ENCODE results near the gene CDH5.

CDH5 gene

DNA sequence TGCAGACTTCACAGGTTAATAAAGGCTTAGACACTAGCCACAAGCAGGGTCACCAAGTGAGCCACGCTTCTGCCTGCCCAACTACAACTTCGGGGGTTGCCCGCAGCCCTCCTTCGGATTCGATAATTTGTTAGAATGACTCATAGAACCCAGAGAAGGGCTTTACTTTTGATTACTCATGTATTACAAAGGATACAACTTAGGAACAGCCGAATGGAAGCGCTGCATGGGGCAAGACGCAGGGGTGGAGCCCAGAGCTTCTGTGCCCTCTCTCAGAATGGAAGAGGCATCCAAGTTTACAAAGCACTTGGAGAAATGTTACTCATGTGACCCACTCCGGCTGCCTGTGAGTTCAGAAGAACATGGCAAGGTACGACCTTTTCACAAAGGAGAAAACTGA lies 7.5 kb upstream of the CDH5 start:
- no peak overlapping the region for H3K4me3 ChIP-seq (ENCODE audit: low read depth, low read length)
- TF ChIP-seq, protein P1, sequence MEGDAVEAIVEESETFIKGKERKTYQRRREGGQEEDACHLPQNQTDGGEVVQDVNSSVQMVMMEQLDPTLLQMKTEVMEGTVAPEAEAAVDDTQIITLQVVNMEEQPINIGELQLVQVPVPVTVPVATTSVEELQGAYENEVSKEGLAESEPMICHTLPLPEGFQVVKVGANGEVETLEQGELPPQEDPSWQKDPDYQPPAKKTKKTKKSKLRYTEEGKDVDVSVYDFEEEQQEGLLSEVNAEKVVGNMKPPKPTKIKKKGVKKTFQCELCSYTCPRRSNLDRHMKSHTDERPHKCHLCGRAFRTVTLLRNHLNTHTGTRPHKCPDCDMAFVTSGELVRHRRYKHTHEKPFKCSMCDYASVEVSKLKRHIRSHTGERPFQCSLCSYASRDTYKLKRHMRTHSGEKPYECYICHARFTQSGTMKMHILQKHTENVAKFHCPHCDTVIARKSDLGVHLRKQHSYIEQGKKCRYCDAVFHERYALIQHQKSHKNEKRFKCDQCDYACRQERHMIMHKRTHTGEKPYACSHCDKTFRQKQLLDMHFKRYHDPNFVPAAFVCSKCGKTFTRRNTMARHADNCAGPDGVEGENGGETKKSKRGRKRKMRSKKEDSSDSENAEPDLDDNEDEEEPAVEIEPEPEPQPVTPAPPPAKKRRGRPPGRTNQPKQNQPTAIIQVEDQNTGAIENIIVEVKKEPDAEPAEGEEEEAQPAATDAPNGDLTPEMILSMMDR (IDR thresholded peaks at IDR 0.05; ENCODE audit: low read depth, low read length), result no peak
- DNase-seq (ENCODE audit: low read depth), result peak; percentile 32

DNA sequence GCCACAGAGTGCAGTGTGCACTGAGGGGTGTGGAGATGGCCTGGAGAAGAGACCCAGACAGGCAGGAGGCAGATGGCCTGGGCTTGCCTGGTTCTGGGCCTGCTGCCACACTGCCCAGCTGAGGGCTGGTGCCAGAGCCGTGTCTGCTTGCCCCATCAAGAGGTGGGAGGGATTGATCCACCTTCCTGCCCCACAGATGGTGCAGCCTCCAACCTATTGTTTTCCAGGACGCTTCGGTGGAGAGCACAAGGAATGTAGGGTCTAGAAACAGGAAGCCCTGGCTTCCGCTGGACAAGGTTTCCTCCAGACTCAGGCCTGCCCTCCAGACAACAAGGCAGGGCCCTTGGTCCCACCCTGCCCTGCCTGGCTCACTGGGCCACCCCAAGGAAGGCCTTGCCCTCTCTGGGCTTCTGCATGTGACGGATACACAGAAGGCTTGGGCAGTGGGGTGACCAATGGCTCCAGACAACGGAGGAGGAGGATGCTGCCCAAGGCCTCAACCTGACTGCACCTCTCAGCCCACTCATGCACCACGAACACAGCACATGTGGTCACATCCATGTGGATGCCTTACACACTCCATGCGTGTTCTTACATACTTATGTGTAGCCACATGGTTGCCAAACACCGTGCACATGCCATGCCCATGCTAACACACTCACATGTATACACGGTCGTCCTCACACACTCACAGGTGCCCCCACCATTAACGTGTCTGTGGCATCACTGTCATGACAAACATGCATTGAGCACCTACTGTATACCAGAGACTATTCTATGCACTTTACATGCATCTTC lies 6.5 kb upstream of the CDH5 start:
- no peak overlapping the region for H3K4me3 ChIP-seq (ENCODE audit: low read depth, low read length)
- TF ChIP-seq MYC (IDR thresholded peaks at IDR 0.05; ENCODE audit: low read depth, low read length) (no peak), POLR2A (IDR thresholded peaks at IDR 0.05; ENCODE audit: extremely low read depth, insufficient read length) (no peak)
- TF ChIP-seq, protein P2, sequence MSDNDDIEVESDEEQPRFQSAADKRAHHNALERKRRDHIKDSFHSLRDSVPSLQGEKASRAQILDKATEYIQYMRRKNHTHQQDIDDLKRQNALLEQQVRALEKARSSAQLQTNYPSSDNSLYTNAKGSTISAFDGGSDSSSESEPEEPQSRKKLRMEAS (IDR thresholded peaks at IDR 0.05; ENCODE audit: low read depth, low read length), result no peak
- TF ChIP-seq, protein P1 (IDR thresholded peaks at IDR 0.05; ENCODE audit: low read depth, low read length), result no peak
- DNase-seq (ENCODE audit: low read depth), result no peak

DNA sequence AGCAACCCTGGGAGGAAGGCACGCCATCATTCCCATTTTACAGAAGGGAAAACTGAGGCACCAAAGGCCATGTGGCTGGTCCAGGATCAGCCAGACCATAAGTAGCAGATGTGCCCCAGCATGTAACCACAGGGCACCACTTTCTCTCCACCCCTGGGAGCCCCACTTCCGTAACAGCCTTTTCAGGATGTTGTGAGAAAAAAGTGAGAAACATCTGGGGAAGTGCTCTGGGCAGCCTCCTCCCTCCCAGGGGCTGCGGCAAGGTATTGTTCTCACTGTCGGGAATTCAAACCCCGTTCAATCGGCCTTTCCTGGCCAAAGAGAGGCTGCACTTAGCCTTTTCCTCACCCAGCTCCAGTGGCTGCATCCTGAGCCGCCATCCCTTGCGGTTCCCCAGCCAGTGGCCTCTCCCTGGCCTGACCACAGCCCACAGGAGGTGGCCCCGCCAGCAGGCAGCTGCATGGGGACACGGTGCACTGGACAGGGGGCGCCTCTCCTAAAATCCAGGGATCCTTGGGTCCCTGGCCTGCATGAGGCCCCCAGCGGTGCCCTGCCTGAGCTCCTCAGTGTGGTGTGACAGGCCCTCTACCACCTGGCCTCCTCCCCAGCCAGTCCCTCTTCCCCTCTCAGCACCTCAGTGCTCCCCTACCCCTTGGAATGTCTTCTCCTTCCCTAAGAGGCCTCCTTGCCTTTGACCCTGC lies 5.7 kb upstream of the CDH5 start:
- TF ChIP-seq, protein P2 (IDR thresholded peaks at IDR 0.05; ENCODE audit: low read depth, low read length), result no peak
- TF ChIP-seq, protein P1 (IDR thresholded peaks at IDR 0.05; ENCODE audit: low read depth, low read length), result no peak
- TF ChIP-seq POLR2A (IDR thresholded peaks at IDR 0.05; ENCODE audit: extremely low read depth, insufficient read length) (no peak), MYC (IDR thresholded peaks at IDR 0.05; ENCODE audit: low read depth, low read length) (no peak)

DNA sequence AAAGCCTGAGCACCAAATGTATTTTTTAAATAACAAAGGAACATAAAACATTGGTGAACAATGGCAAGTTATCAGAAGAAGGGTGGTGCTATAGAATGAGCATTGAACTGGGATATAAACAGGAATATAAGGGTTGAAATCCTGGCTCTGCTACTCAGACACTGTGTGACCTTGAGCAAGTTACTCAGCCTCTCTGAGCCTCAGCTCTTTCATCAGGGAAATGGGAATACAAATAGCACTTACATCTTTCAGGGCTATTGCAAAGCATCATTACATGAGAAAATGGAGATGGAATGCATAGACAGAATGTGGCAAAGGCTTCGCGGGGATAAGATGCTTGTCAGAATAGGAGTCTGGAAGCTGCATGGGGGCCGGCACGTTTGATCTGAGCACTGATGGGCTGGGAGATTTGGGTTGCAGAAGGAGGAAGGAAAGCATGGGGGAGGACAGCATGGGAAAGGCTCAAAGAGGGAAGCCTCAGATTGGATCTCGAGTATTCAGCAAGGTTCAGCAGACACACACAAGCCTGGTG lies 4.8 kb upstream of the CDH5 start:
- DNase-seq (ENCODE audit: low read depth), result no peak
- TF ChIP-seq MYC (IDR thresholded peaks at IDR 0.05; ENCODE audit: low read depth, low read length) (no peak), POLR2A (IDR thresholded peaks at IDR 0.05; ENCODE audit: extremely low read depth, insufficient read length) (no peak)
- TF ChIP-seq, protein P2 (IDR thresholded peaks at IDR 0.05; ENCODE audit: low read depth, low read length), result no peak
- TF ChIP-seq, protein P1 (IDR thresholded peaks at IDR 0.05; ENCODE audit: low read depth, low read length), result no peak
- no peak overlapping the region for H3K4me3 ChIP-seq (ENCODE audit: low read depth, low read length)

More for the DNA sequence above, 5.7 kb upstream of the CDH5 start:
- no peak overlapping the region for H3K4me3 ChIP-seq (ENCODE audit: low read depth, low read length)
- DNase-seq (ENCODE audit: low read depth), result peak; percentile 65

DNA sequence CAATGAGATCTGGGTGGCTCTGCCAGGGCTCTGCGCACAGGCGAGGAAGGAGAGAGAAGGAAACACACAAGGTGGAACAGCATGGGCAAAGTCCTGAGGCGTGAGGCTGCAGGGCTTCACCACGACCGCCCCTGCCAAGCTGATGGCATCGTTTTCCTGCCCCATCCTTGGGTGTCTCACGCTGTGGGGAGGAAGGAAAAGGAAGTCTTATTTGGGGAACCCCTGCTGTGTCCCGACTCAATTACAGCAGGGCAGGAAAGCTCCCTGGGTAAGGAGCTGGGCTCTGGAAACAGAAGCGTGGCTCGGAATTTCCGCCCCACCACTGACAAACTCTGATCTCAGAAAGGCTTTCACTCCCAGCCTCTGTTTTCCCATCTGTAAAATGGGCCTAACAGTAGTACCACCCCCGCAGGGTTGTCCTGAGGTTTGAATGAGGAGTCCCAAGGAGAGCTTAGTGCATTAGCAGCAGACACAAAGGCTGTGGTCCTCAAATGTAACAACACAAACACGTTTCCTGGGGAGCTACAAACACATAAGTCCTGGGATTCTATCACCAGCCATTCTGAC lies 3.2 kb upstream of the CDH5 start:
- TF ChIP-seq POLR2A (IDR thresholded peaks at IDR 0.05; ENCODE audit: extremely low read depth, insufficient read length) (no peak), MYC (IDR thresholded peaks at IDR 0.05; ENCODE audit: low read depth, low read length) (no peak)
- TF ChIP-seq, protein P2 (IDR thresholded peaks at IDR 0.05; ENCODE audit: low read depth, low read length), result no peak
- TF ChIP-seq, protein P1 (IDR thresholded peaks at IDR 0.05; ENCODE audit: low read depth, low read length), result no peak

More for the DNA sequence above, 3.2 kb upstream of the CDH5 start:
- DNase-seq (ENCODE audit: low read depth), result no peak
- H3K4me3 ChIP-seq (ENCODE audit: low read depth, low read length), result no peak overlapping the region
